ENCODE measurements around the gene ROBO1. TPM values are rescaled to one million over a fixed set of nuclear protein-coding genes. Genes with fewer than 3 reads are reported as not detected.
A peak's percentile ranks its signal among the peaks of the same experiment; 100 is the strongest.

The ROBO1 gene
- total and polyA plus RNA-seq, 2 of the 13 experiments (the other 11 are each of a cell fraction or from before 2014, with no cell fraction given), result 52.2 to 71.0 TPM

- no peak; the same call in 1 of the 2 replicates for TF ChIP-seq TRAFD1 (CRISPR knock-in tag; IDR thresholded peaks at IDR 0.05; ENCODE audit: borderline replicate concordance)
- no peak for TF ChIP-seq GPN1 (CRISPR knock-in tag; IDR thresholded peaks at IDR 0.05; ENCODE audit: borderline replicate concordance)
- TF ChIP-seq, protein P1, sequence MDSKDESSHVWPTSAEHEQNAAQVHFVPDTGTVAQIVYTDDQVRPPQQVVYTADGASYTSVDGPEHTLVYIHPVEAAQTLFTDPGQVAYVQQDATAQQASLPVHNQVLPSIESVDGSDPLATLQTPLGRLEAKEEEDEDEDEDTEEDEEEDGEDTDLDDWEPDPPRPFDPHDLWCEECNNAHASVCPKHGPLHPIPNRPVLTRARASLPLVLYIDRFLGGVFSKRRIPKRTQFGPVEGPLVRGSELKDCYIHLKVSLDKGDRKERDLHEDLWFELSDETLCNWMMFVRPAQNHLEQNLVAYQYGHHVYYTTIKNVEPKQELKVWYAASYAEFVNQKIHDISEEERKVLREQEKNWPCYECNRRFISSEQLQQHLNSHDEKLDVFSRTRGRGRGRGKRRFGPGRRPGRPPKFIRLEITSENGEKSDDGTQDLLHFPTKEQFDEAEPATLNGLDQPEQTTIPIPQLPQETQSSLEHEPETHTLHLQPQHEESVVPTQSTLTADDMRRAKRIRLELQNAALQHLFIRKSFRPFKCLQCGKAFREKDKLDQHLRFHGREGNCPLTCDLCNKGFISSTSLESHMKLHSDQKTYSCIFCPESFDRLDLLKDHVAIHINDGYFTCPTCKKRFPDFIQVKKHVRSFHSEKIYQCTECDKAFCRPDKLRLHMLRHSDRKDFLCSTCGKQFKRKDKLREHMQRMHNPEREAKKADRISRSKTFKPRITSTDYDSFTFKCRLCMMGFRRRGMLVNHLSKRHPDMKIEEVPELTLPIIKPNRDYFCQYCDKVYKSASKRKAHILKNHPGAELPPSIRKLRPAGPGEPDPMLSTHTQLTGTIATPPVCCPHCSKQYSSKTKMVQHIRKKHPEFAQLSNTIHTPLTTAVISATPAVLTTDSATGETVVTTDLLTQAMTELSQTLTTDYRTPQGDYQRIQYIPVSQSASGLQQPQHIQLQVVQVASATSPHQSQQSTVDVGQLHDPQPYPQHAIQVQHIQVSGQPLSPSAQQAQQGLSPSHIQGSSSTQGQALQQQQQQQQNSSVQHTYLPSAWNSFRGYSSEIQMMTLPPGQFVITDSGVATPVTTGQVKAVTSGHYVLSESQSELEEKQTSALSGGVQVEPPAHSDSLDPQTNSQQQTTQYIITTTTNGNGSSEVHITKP (CRISPR knock-in tag; IDR thresholded peaks at IDR 0.05; ENCODE audit: low read depth), result peak; percentile 100
- no peak for TF ChIP-seq ZBTB7A (CRISPR knock-in tag; IDR thresholded peaks at IDR 0.05)
- TF ChIP-seq HMG20A (CRISPR knock-in tag; IDR thresholded peaks at IDR 0.05; ENCODE audit: borderline replicate concordance), result no peak
- TF ChIP-seq TP53 (CRISPR knock-in tag; conservative IDR thresholded peaks at IDR 0.05), result no peak
- no peak for TF ChIP-seq AKNA (CRISPR knock-in tag; IDR thresholded peaks at IDR 0.05; ENCODE audit: borderline replicate concordance)
- TF ChIP-seq MBNL3 (CRISPR knock-in tag; conservative IDR thresholded peaks at IDR 0.05), result no peak
- peak; percentile 75 for TF ChIP-seq GATAD2A (CRISPR knock-in tag; IDR thresholded peaks at IDR 0.05)
- TF ChIP-seq SNAPC5 (CRISPR knock-in tag; IDR thresholded peaks at IDR 0.05; ENCODE audit: borderline replicate concordance), result 0 out of 2 replicates have a peak, but pooled peaks have one; percentile 18
- no peak for TF ChIP-seq ZNF7 (CRISPR knock-in tag; IDR thresholded peaks at IDR 0.05)
Observed at GRCh38 chr3:79019137-79019923, 748.5 kb downstream of the ROBO1 start (continued).
